ENCODE data around the gene GRAMD1A. TPM values are rescaled to one million over a fixed set of nuclear protein-coding genes. Genes with fewer than 3 reads are reported as not detected.
"Not testable (repeated sequence)": the region's sequence is repeated elsewhere in the genome, so short reads cannot be mapped to it uniquely, and the experiment has no call there.

Gene GRAMD1A
- total and polyA plus RNA-seq, 4 donors, result 29.6 to 111 (median 64.4) TPM

DNA sequence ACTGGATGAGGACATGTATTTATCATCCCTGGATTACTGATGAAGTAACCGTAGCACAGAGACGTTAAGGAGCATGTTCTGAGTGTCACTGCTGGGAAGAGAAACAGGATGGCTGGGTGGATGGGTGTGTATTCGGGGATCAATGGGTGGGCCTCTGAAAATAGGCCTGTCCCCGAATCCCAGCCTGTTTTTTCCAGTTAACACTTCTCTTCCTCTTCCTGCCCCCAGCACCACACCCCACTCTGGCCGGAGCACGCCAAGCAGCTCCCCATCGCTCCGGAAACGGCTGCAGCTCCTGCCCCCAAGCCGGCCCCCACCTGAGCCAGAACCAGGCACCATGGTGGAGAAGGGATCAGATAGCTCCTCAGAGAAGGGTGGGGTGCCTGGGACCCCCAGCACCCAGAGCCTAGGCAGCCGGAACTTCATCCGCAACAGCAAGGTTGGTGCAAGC is 8.8 kb downstream of the GRAMD1A start:
- H3K9me3 ChIP-seq (ENCODE audit: control insufficient read depth, insufficient read depth, low read length), result no peaks in the 10 kb centered on the region
- no peak overlapping the region for H3K27ac ChIP-seq (ENCODE audit: low read depth, low read length)
- H3K4me3 ChIP-seq (ENCODE audit: low read depth, low read length), result no peak overlapping the region
- H3K27me3 ChIP-seq (ENCODE audit: control insufficient read depth, insufficient read depth, low read length), result no peaks in the 10 kb centered on the region
- WGBS (ENCODE audit: insufficient coverage), result 98% methylated on average over 6 of the region's 12 CpGs
- H3K4me1 ChIP-seq (ENCODE audit: control insufficient read depth, insufficient read depth, low read length), result peaks cover 8% of the 10 kb centered on the region
- no peak for DNase-seq (ENCODE audit: low read depth in 4 of 6, low spot score in 6 of 6)
- peaks cover 81% of the 10 kb centered on the region for H3K36me3 ChIP-seq (ENCODE audit: control insufficient read depth, insufficient read depth, low read length)

DNA sequence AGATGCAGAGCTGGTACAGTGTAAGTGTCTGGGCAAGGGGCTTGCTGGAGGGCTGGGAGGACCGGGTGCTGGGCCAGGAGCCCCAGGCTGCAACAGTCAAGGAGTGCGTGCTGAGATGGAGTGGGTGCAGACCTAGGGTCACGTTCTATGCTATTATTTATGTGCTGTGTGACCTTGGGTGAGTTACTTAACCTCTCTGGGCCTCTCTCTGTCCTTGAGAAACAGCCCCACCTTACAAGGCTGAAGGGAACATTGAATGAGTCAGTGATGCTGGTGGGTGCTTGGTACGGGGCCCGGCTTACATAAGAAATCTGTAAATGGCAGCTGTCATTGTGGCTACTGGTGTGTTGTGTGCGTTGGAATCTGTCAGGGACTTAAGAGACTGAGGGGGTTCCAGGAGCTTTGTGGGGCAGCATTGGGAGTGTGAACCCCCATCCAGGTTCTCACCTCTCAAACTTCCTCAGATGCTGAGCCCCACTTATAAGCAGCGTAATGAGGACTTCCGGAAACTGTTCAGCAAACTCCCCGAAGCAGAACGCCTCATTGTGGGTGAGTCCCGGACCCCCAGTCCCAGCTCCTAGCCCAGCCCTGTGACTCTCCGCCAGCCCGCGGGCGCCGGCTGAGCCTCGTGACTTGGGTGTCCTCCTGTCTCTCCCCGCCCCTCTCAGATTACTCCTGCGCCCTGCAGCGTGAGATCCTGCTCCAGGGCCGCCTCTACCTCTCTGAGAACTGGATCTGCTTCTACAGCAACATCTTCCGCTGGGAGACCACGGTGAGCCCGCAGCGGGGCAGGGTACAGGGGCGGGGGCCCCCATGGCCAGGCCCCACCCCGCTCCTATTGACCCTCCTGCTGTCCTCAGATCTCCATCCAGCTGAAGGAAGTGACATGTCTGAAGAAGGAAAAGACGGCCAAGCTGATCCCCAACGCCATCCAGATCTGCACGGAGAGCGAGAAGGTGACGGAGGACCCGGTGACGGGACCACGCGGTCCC is 9.6 kb downstream of the GRAMD1A start:
- no peaks in the 10 kb centered on the region for H3K9me3 ChIP-seq (ENCODE audit: control insufficient read depth, insufficient read depth, low read length)
- H3K27ac ChIP-seq (ENCODE audit: low read depth, low read length), result no peak overlapping the region
- peaks cover 85% of the 10 kb centered on the region for H3K36me3 ChIP-seq (ENCODE audit: control insufficient read depth, insufficient read depth, low read length)
- H3K4me1 ChIP-seq (ENCODE audit: control insufficient read depth, insufficient read depth, low read length), result peaks cover 8% of the 10 kb centered on the region
- 93% methylated on average over 17 of the region's 36 CpGs for WGBS (ENCODE audit: insufficient coverage)
- no peak overlapping the region for H3K4me3 ChIP-seq (ENCODE audit: low read depth, low read length)
- DNase-seq (ENCODE audit: low read depth in 4 of 6, low spot score in 6 of 6), result no peak
- no peaks in the 10 kb centered on the region for H3K27me3 ChIP-seq (ENCODE audit: control insufficient read depth, insufficient read depth, low read length)

DNA sequence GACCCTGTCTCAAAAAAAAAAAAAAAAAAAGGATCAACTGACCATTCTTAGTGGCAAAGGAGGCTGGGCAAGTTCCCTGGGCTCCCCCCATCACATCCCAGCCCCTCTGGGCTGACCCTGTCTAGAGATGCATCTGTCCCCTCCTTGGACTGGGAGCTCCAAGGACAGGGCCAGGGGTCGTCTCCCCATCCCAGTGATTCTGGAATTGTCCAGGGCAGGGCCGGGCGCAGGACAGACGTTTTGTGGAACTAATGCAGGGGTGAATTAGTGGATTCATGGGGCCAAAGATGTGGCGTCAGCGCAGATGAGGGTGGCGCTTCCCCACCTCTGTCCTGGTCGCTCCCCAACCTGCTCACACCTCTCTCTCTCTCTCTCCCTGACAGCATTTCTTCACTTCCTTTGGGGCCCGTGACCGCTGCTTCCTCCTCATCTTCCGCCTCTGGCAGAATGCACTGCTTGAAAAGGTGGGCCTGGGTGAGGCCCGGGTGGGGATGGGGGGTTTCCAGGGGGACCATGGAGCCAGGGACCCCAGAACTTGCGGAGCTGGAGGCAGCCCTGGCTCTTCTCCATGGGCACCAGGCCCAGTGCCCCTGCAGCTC is 11.1 kb downstream of the GRAMD1A start:
- Histone ChIP-seq H3K9me3 (ENCODE audit: control insufficient read depth, insufficient read depth, low read length) (no peaks in the 10 kb centered on the region), H3K36me3 (ENCODE audit: control insufficient read depth, insufficient read depth, low read length) (peaks cover 88% of the 10 kb centered on the region), H3K4me3 (ENCODE audit: low read depth, low read length) (no peak overlapping the region), H3K27me3 (ENCODE audit: control insufficient read depth, insufficient read depth, low read length) (no peaks in the 10 kb centered on the region), H3K4me1 (ENCODE audit: control insufficient read depth, insufficient read depth, low read length) (peaks cover 8% of the 10 kb centered on the region), H3K27ac (ENCODE audit: low read depth, low read length) (no peak overlapping the region)
- DNase-seq (ENCODE audit: low read depth in 4 of 6, low spot score in 6 of 6), result no peak
- WGBS (ENCODE audit: insufficient coverage), result 86% methylated on average over 10 of the region's 13 CpGs

DNA sequence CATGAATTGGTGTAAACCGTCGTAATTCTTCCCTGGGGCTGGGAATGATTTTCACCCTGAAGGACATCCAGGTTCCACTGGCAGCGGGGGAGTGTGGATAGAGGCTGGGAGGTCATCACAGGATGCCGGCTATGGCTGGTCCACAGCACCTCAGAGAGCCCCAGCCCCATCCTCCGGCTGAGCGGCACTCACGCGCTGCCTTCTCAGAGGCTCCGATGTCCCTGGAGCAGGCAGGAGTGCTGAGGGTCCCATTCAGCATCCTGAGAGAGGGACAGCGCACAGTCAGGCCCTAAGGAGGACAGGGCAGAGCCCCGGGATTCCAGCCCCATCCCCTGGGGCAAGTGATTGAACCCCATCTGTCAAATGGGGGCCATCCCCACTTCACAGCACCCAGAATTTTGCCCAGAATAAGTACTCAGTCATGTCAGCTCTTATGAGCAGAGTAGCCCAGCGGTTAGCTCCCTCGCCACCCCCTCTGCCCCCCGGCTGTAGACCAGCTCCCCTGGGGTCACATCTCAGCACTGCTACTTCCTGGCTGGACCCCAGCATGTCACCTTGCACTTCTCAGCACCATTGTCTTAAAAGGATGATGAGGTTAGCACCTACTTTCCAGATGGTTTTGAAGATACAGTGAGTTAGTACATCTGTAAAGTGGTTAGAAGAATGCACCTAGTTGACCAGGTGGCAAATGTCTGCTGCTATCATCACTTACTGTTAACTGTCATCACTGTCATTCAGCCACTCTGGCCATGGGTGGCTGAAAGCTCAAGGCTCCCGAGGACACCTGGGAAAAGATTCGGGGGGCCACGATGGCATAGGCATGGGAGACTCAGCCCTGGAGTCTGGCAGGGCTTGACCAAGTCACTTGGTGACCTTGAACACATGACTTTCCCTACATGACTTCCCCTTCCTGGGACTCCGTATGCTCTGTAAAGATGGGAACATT is 11.9 kb downstream of the GRAMD1A start:
- peaks cover 89% of the 10 kb centered on the region for H3K36me3 ChIP-seq (ENCODE audit: control insufficient read depth, insufficient read depth, low read length)
- H3K9me3 ChIP-seq (ENCODE audit: control insufficient read depth, insufficient read depth, low read length), result no peaks in the 10 kb centered on the region
- H3K27me3 ChIP-seq (ENCODE audit: control insufficient read depth, insufficient read depth, low read length), result no peaks in the 10 kb centered on the region
- DNase-seq (ENCODE audit: low read depth in 4 of 6, low spot score in 6 of 6), result no peak
- no peak overlapping the region for H3K27ac ChIP-seq (ENCODE audit: low read depth, low read length)
- 87% methylated on average over 17 of the region's 18 CpGs for WGBS (ENCODE audit: insufficient coverage)
- peaks cover 8% of the 10 kb centered on the region for H3K4me1 ChIP-seq (ENCODE audit: control insufficient read depth, insufficient read depth, low read length)
- H3K4me3 ChIP-seq (ENCODE audit: low read depth, low read length), result no peak overlapping the region

DNA sequence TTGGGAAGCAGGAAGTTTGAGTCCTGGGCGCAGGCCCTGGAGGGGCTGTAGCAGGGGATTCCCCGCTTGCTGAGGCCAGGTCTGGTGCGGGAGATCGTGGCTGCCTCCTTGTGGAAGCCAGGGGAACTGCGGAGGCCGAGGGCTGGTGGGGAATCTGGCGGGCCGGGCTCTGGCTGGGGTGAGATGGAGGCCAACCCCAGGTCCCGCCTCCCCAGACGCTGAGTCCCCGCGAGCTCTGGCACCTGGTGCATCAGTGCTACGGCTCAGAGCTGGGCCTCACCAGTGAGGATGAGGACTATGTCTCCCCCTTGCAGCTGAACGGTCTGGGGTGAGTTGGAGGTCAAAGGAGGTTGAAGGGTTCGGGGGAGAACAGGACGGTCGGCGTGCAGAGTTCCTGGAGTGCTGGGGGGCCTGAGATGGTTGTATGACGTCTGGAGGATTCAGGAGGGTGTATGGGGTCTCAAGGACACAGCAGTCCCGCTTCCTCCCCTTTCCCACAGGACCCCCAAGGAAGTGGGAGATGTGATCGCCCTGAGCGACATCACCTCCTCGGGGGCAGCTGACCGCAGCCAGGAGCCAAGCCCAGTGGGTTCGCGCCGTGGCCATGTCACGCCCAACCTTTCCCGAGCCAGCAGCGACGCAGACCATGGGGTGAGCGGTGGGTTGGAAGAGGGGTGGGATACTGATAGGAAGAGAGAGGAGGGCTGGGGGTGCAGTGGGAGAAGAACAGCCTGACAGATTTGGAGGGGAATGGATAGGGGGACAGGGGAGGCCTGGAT is 13.1 kb downstream of the GRAMD1A start:
- no peaks in the 10 kb centered on the region for H3K9me3 ChIP-seq (ENCODE audit: control insufficient read depth, insufficient read depth, low read length)
- peak in 2 of 6 donors; percentile 31 to 69 for DNase-seq (ENCODE audit: low read depth in 4 of 6, low spot score in 6 of 6)
- WGBS (ENCODE audit: insufficient coverage), result 58% methylated on average over 30 of the region's 32 CpGs
- H3K27ac ChIP-seq (ENCODE audit: low read depth, low read length), result no peak overlapping the region
- H3K4me1 ChIP-seq (ENCODE audit: control insufficient read depth, insufficient read depth, low read length), result peaks cover 8% of the 10 kb centered on the region
- H3K4me3 ChIP-seq (ENCODE audit: low read depth, low read length), result no peak overlapping the region
- H3K36me3 ChIP-seq (ENCODE audit: control insufficient read depth, insufficient read depth, low read length), result peaks cover 96% of the 10 kb centered on the region
- no peaks in the 10 kb centered on the region for H3K27me3 ChIP-seq (ENCODE audit: control insufficient read depth, insufficient read depth, low read length)

DNA sequence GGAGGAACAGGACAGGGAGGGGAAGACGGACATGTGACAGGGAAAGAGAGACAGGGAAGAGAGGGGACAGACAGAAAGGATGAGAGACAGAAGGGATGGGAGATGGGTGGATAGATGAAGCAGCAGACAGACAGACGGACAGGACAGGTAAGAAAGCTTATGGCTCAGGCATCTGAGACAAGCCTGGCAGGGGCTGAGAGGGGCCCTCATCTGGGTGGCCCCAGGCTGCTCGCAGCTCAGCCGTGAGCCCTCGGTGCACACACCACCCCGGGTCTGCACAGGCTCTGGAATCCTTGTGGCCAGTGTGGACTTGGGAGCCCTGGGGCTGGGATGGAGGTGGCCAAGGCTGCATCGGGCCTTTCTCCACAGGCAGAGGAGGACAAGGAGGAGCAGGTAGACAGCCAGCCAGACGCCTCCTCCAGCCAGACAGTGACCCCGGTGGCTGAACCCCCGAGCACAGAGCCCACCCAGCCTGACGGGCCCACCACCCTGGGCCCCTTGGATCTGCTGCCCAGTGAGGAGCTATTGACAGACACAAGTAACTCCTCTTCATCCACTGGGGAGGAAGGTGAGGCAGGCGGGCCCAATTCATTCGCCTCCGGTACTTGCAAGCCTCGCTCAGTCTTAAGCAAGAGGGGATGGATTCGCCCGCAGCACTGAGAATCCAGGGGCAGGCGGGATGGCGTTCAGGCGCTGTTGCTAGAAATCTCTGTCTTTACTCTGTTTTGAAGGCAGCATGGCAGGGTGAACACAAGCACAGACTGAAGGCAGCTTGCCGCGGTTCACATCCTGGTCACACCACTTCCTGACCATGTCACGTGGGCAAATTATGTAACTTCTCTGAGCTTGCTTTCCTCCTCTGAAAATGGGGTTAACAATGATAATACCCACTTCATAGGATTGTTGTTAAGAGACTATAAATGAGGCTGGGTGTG is 14.0 kb downstream of the GRAMD1A start:
- Histone ChIP-seq H3K27me3 (ENCODE audit: control insufficient read depth, insufficient read depth, low read length) (no peaks in the 10 kb centered on the region), H3K4me1 (ENCODE audit: control insufficient read depth, insufficient read depth, low read length) (peaks cover 5% of the 10 kb centered on the region), H3K36me3 (ENCODE audit: control insufficient read depth, insufficient read depth, low read length) (peaks cover 99% of the 10 kb centered on the region), H3K9me3 (ENCODE audit: control insufficient read depth, insufficient read depth, low read length) (no peaks in the 10 kb centered on the region), H3K4me3 (ENCODE audit: low read depth, low read length) (no peak overlapping the region), H3K27ac (ENCODE audit: low read depth, low read length) (no peak overlapping the region)
- 96% methylated on average over 22 of the region's 23 CpGs for WGBS (ENCODE audit: insufficient coverage)
- no peak for DNase-seq (ENCODE audit: low read depth in 4 of 6, low spot score in 6 of 6)

DNA sequence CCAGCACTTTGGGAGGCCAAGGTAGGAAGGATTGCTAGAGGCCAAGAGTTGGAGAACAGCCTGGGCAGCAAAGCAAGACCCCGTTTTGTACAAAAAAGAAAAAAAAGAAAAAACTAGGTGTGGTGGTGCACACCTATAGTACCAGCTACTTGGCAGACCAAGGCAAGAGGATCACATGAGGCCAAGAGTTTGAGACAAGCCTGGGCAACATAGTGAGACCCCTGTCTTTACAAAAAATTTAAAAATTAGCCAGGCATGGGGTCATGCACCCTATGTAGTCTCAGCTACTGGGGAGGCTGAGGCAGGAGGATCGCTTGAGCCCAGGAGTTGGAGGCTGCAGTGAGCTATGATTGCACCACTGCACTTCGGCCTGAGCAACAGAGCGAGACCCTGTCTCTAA is 14.7 kb downstream of the GRAMD1A start:
- WGBS (ENCODE audit: insufficient coverage), result 100% methylated on average over 2 of the region's 4 CpGs
- not testable (repeated sequence) for H3K4me1 ChIP-seq (ENCODE audit: control insufficient read depth, insufficient read depth, low read length); H3K27me3 ChIP-seq (ENCODE audit: control insufficient read depth, insufficient read depth, low read length); DNase-seq (ENCODE audit: low read depth in 4 of 6, low spot score in 6 of 6); H3K27ac ChIP-seq (ENCODE audit: low read depth, low read length); H3K9me3 ChIP-seq (ENCODE audit: control insufficient read depth, insufficient read depth, low read length); H3K4me3 ChIP-seq (ENCODE audit: low read depth, low read length)
- peaks cover 99% of the 10 kb centered on the region for H3K36me3 ChIP-seq (ENCODE audit: control insufficient read depth, insufficient read depth, low read length)

DNA sequence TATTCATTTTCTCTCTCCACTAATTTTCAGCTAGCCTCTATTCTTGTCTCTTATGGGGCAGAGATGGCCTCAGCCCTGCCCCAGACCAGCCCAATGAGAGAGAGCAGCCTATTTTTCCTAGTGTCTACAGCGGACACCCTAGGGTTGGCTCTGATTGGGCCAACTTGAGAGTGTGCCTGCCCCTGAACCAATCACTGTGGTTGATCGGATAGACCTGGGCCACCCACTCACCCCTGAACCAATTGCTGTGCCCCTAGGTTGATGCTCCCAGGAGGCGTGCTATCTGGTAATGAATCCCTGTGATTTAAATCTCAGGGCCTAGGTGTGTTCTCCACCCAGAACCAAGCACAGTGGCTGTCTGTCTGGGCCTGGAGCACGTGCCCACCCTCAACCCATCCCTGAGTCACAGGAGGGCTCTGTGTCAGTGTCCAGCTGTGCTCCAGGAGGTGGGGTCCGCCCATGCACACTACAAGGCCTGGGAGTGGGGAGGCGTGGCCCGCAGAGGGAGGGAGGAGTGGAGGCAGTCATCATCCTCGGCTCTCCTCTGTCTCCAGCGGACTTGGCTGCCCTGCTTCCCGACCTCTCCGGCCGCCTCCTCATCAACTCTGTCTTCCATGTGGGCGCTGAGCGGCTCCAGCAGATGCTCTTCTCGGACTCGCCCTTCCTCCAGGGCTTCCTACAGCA is 15.3 kb downstream of the GRAMD1A start:
- Histone ChIP-seq H3K9me3 (ENCODE audit: control insufficient read depth, insufficient read depth, low read length) (no peaks in the 10 kb centered on the region), H3K4me3 (ENCODE audit: low read depth, low read length) (no peak overlapping the region), H3K27me3 (ENCODE audit: control insufficient read depth, insufficient read depth, low read length) (no peaks in the 10 kb centered on the region), H3K27ac (ENCODE audit: low read depth, low read length) (no peak overlapping the region), H3K4me1 (ENCODE audit: control insufficient read depth, insufficient read depth, low read length) (peaks cover 2% of the 10 kb centered on the region), H3K36me3 (ENCODE audit: control insufficient read depth, insufficient read depth, low read length) (peaks cover 98% of the 10 kb centered on the region)
- DNase-seq (ENCODE audit: low read depth in 4 of 6, low spot score in 6 of 6), result no peak
- WGBS (ENCODE audit: insufficient coverage), result 90% methylated on average over 14 of the region's 16 CpGs

Data from spinal cord (tissue), 10 donors.